Fibroblast of lung (primary cell): ENCODE measurements around the gene PWWP2B.

Experiments used
- CTCF ChIP-seq, 2 donors: IDR thresholded peaks in 1 of 2; conservative IDR thresholded peaks in 1 of 2; 1 replicate in 1 of 2; 2 replicates in 1 of 2; pipeline ENCODE4 v1.5.1; 2011 to 2012; ENCODE audit warnings: low read length in 2 of 2, control low read depth in 1 of 2, inconsistent platforms in 1 of 2, low read depth in 1 of 2, mild to moderate bottlenecking in 1 of 2
- EZH2 ChIP-seq: IDR thresholded peaks from 2 replicates; pipeline ENCODE4 v1.5.1; 2012; ENCODE audit warnings: low read length, control low read depth, mild to moderate bottlenecking; ENCODE audit errors: missing control alignments

DNA sequence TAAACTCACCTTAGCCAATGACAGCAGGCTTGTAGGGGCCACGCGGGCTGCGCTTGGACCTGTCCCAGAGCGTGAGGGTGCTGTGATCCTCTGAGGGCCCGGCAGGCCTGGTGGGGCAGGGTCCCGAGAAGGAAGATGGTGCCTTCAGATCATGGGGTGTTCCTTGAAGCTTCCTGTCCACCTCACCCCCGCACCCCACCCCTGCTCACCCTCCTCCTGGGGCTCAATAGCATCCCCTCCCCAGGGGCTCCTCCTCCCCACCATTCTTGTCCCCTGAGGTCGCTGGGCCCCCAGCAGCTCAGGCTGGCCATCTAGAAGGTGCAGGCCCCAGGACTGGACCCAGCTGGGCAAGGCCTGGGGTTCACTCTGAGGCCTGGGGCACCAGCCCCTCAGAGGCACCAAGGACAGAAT lies 33.9 kb downstream of the PWWP2B start:
- no peak for TF ChIP-seq EZH2
- no peak for TF ChIP-seq CTCF (conservative IDR thresholded peaks at IDR 0.05 in 1 of 2, IDR thresholded peaks at IDR 0.05 in 1 of 2; ENCODE audit: low read depth in 1 of 2, low read length in 2 of 2)
